Measurements from ENCODE around the gene CYP27C1. TPM values are rescaled to one million over a fixed set of nuclear protein-coding genes. Genes with fewer than 3 reads are reported as not detected.

CYP27C1 gene
- total and polyA plus RNA-seq, 10 of the 15 experiments (the other 5 are each of a cell fraction or from before 2014, with no cell fraction given) = not detected

DNA sequence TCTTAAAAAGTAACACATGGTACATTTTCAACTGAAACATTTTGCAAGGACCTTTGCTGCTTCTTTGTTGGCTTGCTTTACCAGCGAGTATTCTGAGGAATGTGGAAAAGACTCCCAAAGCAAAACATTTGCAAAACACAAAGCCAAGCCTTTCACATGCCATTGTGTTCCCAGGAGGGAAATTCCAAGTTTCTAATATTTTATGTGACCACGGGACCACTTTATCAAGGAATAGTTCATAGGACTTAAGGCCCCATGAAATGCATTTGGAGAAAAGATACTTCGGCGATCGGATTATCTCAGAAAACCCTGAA is 26.2 kb downstream of the CYP27C1 start (continued):
- TF ChIP-seq HDAC6 (IDR thresholded peaks at IDR 0.05; ENCODE audit: unreplicated experiment) = no peak
- no peak for TF ChIP-seq EP300 (IDR thresholded peaks at IDR 0.05; ENCODE audit: borderline replicate concordance in 1 of 2, control insufficient read depth in 1 of 2, low read depth in 2 of 2, low read length in 2 of 2)
- TF ChIP-seq SIX5 (IDR thresholded peaks at IDR 0.05; ENCODE audit: low read depth, low read length, severe bottlenecking) = no peak
- TF ChIP-seq SMC3 (IDR thresholded peaks at IDR 0.05; ENCODE audit: borderline replicate concordance, low read length) = no peak
- no peak for TF ChIP-seq CBFB (IDR thresholded peaks at IDR 0.05; ENCODE audit: low read depth)
- TF ChIP-seq SPI1 (IDR thresholded peaks at IDR 0.05; ENCODE audit: borderline replicate concordance, insufficient read depth, low read depth, low read length) = no peak

DNA sequence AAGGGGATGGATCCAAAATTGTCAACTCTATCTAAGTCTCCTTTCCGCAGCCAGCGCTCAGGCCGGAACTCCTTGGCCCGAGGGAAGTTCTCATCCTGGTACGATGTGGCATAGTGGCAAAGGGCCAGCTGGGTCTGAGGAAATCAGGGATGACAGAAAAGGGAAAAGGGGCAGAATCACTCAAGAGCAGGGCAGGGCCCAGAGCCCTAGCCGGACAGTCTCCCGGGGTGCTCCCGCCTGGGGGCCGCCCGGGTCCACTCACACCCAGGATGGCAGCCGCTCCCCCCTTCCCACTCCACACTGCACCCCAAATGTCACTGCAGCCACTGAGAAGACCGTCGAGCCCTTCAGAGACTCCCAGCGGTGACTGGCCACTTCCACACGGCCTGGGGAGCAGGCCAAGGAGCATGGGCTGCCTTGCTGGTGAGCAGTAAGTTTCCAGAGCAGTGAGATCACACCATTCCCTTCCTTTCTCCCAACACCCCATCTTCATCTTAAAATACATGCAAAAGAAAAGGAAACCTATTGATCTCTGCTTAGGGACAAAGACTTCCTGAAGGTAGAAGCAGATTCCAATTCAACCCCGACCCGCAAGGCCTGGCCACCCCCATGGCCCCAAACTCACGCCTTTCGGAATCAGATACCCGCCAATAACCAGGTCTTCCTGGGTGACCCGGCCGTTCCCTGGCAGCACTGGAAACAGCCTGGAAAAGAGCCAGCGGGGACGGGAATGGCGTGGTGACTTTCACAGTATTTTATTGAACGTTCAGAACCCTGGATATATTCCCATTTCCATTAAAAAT is 26.7 kb downstream of the CYP27C1 start:
- Histone ChIP-seq H4K20me1 (ENCODE audit: control insufficient read depth, insufficient read depth) (no peaks in the 10 kb centered on the region), H3K4me1 (ENCODE audit: control insufficient read depth, insufficient read depth, low read length) (no peaks in the 10 kb centered on the region), H3K36me3 (ENCODE audit: control insufficient read depth in 2 of 2, insufficient read depth in 2 of 2, low read length in 1 of 2) (no peaks in the 10 kb centered on the region), H3K9me3 (replicated peaks; ENCODE audit: control insufficient read depth, insufficient read depth, low read length) (no peaks in the 10 kb centered on the region), H3K27ac (ENCODE audit: control insufficient read depth, insufficient read depth) (no peak overlapping the region), H3K79me2 (ENCODE audit: control insufficient read depth, insufficient read depth, low read length) (no peaks in the 10 kb centered on the region), H3K4me3 (no peak overlapping the region), H3K9ac (ENCODE audit: control insufficient read depth, insufficient read depth, low read length) (no peak overlapping the region), H3K27me3 (replicated peaks in 1 of 2; ENCODE audit: control insufficient read depth in 2 of 2, insufficient read depth in 2 of 2, low read length in 1 of 2) (no peaks in the 10 kb centered on the region; a peak in 1 of 4 replicates), H3K4me2 (ENCODE audit: control insufficient read depth, insufficient read depth) (no peak overlapping the region), H2AFZ (ENCODE audit: control insufficient read depth, low read depth, low read length) (no peak overlapping the region)
- no peak for FAIRE-seq
- ChIA-PET CTCF (interaction anchor here (2.5 kb wide), 1 partner anchor 286 kb away, joined by 7 read pairs; no protein-coding TSS in a partner anchor), SMC1A (ENCODE audit: uncharacterized antibody, unreplicated experiment) (no interaction called here), POLR2A (no interaction called here), RAD21 (ENCODE audit: unreplicated experiment) (no interaction called here)
- DNase-seq (ENCODE audit: low read depth, low spot score) = no peak
- no TSS peak for BruUV-seq (replicated peaks)
- in situ Hi-C loops (cut with MboI) = loop anchor here (5.0 kb wide), 1 partner anchor 284 kb away; no protein-coding TSS in a partner anchor
- intact Hi-C loops (cut with micrococcal nuclease; ENCODE audit: unreplicated experiment) = no loop called here
- no peak for TF ChIP-seq SUZ12 (IDR thresholded peaks at IDR 0.05; ENCODE audit: unreplicated experiment)
- no peak for TF ChIP-seq ZNF217 (IDR thresholded peaks at IDR 0.05)
- TF ChIP-seq CHD4 (IDR thresholded peaks at IDR 0.05) = no peak
- no peak for TF ChIP-seq MYB (IDR thresholded peaks at IDR 0.05; ENCODE audit: borderline replicate concordance, low read depth, low read length)
- TF ChIP-seq HDGF (IDR thresholded peaks at IDR 0.05) = no peak
- TF ChIP-seq EZH2 (IDR thresholded peaks at IDR 0.05; ENCODE audit: borderline replicate concordance, control insufficient read depth, low read depth, low read length) = no peak
- TF ChIP-seq POLR2A (IDR thresholded peaks at IDR 0.05; ENCODE audit: low read depth, low read length) = no peak
- no peak for TF ChIP-seq TAF1 (IDR thresholded peaks at IDR 0.05; ENCODE audit: borderline replicate concordance, low read depth, low read length)
- no peak for TF ChIP-seq IKZF1 (conservative IDR thresholded peaks at IDR 0.05)
- no peak for TF ChIP-seq ZBED1 (IDR thresholded peaks at IDR 0.05; ENCODE audit: borderline replicate concordance)
- TF ChIP-seq STAT1 (conservative IDR thresholded peaks at IDR 0.05) = no peak
- 66% methylated on average over 26 of the region's 26 CpGs for WGBS (ENCODE audit: insufficient coverage, insufficient replicate concordance, low lambda C conversion rate, missing lambda C conversion rate)
- ATAC-seq = no peak
